ENCODE results near the gene BTN2A1. TPM values are rescaled to one million over a fixed set of nuclear protein-coding genes. Genes with fewer than 3 reads are reported as not detected.

The BTN2A1 gene
- total RNA-seq, 3 donors from 2014 or later, result 26.1 to 37.7 (median 29.1) TPM

DNA sequence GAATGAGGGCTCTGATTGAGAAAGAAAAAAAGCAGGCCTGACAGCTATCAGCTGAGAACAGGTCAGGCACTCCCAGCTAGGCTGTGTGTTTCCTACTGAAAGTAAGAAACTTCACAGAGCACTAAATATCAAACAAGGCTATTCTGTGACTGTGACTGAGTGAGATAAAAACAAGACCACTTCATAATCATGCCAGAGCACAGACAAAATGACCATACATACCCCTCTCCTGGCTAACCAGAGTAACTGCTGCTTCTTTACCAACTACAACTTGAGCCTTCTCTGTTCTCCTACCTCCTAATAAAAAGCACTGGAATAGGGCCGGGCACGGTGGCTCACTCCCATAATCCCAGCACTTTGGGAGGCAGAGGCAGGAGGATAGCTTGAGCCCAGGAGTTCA, 35.5 kb downstream of the BTN2A1 start:
- no peak overlapping the region for H3K4me3 ChIP-seq
- H3K36me3 ChIP-seq (ENCODE audit: low read depth), result no peaks in the 10 kb centered on the region
- TF ChIP-seq, protein P1, sequence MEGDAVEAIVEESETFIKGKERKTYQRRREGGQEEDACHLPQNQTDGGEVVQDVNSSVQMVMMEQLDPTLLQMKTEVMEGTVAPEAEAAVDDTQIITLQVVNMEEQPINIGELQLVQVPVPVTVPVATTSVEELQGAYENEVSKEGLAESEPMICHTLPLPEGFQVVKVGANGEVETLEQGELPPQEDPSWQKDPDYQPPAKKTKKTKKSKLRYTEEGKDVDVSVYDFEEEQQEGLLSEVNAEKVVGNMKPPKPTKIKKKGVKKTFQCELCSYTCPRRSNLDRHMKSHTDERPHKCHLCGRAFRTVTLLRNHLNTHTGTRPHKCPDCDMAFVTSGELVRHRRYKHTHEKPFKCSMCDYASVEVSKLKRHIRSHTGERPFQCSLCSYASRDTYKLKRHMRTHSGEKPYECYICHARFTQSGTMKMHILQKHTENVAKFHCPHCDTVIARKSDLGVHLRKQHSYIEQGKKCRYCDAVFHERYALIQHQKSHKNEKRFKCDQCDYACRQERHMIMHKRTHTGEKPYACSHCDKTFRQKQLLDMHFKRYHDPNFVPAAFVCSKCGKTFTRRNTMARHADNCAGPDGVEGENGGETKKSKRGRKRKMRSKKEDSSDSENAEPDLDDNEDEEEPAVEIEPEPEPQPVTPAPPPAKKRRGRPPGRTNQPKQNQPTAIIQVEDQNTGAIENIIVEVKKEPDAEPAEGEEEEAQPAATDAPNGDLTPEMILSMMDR (IDR thresholded peaks at IDR 0.05), result no peak
- peak; percentile 19 for ATAC-seq
- no peaks in the 10 kb centered on the region for H3K9me3 ChIP-seq
- DNase-seq, result no peak
- intact Hi-C loops (cut with DNase I, micrococcal nuclease), result no loop called here
- no peaks in the 10 kb centered on the region for H3K4me1 ChIP-seq (ENCODE audit: low read depth)

DNA sequence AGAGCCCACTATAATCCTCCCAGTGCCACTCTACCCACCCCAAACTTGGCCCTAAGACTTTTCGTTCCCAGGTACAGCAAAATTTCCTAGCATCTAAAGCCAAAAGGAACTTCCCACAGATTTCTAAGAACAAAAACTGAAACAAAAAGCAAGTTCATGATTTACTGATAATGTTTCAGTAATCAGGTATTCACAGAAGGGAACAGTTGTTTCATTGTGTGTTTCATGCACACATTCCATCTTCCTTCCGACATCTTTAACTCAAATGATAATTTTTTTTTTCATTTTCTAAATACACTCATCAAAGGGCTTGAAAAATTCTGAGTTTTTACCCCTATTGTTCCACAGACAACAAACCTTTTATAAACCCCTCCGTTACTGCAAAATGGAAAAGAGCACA, 36.4 kb downstream of the BTN2A1 start:
- Histone ChIP-seq H3K4me1 (ENCODE audit: low read depth) (no peaks in the 10 kb centered on the region), H3K36me3 (ENCODE audit: low read depth) (no peaks in the 10 kb centered on the region), H3K4me3 (no peak overlapping the region), H3K9me3 (no peaks in the 10 kb centered on the region)
- no peak for ATAC-seq
- intact Hi-C loops (cut with DNase I, micrococcal nuclease), result no loop called here
- TF ChIP-seq, protein P1 (IDR thresholded peaks at IDR 0.05), result no peak
- DNase-seq, result no peak

DNA sequence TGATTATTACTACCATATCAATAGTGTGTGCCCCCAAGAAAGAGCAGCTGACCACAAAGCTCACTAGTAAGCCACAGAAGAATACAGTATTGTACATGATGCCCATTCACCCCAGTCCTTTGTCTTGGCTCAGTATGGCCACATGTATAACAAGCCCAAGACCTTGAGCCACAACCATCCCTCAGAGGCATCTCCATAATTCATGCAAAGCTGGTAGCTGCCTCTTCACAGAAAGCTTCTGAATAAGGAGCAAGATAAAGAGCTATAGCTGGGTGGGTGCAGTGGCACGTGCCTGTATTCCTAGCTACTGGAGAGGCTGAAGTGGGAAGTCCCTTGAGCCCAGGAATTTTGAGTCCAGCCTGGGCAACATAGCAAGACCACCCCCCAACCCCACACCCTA, 37.5 kb downstream of the BTN2A1 start:
- no peaks in the 10 kb centered on the region for H3K36me3 ChIP-seq (ENCODE audit: low read depth)
- TF ChIP-seq, protein P1 (IDR thresholded peaks at IDR 0.05), result no peak
- no peaks in the 10 kb centered on the region for H3K9me3 ChIP-seq
- no peak overlapping the region for H3K4me3 ChIP-seq
- no peaks in the 10 kb centered on the region for H3K4me1 ChIP-seq (ENCODE audit: low read depth)
- DNase-seq, result no peak
- intact Hi-C loops (cut with DNase I, micrococcal nuclease), result no loop called here
- no peak for ATAC-seq

DNA sequence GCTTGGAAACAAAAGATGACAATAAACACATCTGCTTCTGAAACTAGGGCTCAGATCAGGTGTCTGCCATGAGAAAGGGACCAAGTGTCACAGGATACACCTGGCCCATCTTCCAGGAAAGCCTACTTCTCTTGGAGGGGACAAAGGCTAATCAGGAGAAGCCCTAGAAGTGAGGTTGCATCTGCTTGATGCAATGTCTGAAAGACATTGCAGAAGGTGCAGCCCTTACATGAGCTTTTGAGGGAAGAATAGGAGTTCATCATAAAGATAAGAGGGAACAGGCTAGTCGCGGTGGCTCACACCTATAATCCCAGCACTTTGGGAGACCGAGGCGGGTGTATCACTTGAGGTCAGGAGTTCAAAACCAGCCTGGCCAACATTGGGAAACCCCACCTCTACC, 39.9 kb downstream of the BTN2A1 start:
- TF ChIP-seq, protein P1 (IDR thresholded peaks at IDR 0.05), result no peak
- intact Hi-C loops (cut with DNase I, micrococcal nuclease), result no loop called here

DNA sequence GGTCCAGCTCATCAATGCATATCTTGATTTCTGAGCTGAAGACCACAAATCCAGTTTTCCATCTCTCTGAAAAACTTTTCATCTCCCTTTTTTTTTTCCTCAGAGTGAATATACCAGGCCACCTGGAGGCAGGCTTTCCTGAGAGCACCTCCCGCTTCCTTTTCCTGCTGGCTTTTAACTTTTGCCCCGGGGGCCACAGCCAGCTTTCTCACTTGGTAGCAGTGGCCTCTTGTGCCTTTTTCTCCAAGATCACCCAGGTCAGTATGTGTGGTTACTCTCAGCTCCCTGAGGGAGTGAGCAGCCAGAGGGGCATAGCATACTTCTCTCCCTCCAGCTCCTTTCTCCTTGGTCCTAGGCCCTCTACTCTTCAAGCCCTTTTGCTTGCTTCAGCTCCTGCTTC, 42.3 kb downstream of the BTN2A1 start, which contains the start of gene BTN1A1:
Gene BTN1A1 (plus strand): TSS at position 202 of the 400 bp plus-strand sequence. CDS start 984 bp downstream, outside the sequence.
- intact Hi-C loops (cut with DNase I, micrococcal nuclease), result no loop called here
- no peaks in the 10 kb centered on the region for H3K36me3 ChIP-seq (ENCODE audit: low read depth)
- DNase-seq, result no peak
- peaks cover 4% of the 10 kb centered on the region for H3K4me1 ChIP-seq (ENCODE audit: low read depth)
- no peaks in the 10 kb centered on the region for H3K9me3 ChIP-seq
- TF ChIP-seq, protein P1 (IDR thresholded peaks at IDR 0.05), result no peak
- H3K4me3 ChIP-seq, result no peak within 1 kb of the TSS
- no peak for ATAC-seq

More for the DNA sequence above, 39.9 kb downstream of the BTN2A1 start:
- Histone ChIP-seq H3K36me3 (ENCODE audit: low read depth) (no peaks in the 10 kb centered on the region), H3K4me1 (ENCODE audit: low read depth) (peaks cover 4% of the 10 kb centered on the region), H3K9me3 (no peaks in the 10 kb centered on the region), H3K4me3 (no peak overlapping the region)
- no peak for DNase-seq
- no peak for ATAC-seq

DNA sequence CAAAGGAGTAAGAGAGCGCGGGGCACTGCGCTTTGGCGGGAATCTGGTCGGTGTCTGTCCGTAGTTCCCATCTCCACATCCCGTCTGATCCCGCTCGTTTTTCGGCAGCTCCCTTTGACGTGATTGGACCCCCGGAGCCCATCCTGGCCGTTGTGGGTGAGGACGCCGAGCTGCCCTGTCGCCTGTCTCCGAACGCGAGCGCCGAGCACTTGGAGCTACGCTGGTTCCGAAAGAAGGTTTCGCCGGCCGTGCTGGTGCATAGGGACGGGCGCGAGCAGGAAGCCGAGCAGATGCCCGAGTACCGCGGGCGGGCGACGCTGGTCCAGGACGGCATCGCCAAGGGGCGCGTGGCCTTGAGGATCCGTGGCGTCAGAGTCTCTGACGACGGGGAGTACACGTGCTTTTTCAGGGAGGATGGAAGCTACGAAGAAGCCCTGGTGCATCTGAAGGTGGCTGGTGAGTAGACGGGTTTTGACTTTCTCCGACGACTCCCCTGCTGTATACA, 43.8 kb downstream of the BTN2A1 start:
- ATAC-seq (peak; percentile 69), DNase-seq (peak; percentile 21 to 64 (median 43))
- intact Hi-C loops (cut with DNase I, micrococcal nuclease), result no loop called here
- TF ChIP-seq, protein P1 (IDR thresholded peaks at IDR 0.05), result no peak
- H3K36me3 ChIP-seq (ENCODE audit: low read depth), result no peaks in the 10 kb centered on the region
- H3K4me1 ChIP-seq (ENCODE audit: low read depth), result peaks cover 4% of the 10 kb centered on the region
- no peaks in the 10 kb centered on the region for H3K9me3 ChIP-seq
- no peak overlapping the region for H3K4me3 ChIP-seq
